Endothelial cell of umbilical vein (primary cell): ENCODE measurements around the gene STAT2. TPM values are rescaled to one million over a fixed set of nuclear protein-coding genes. Genes with fewer than 3 reads are reported as not detected.

Experiments used
- BruUV-seq: library from RNA; stranded (reverse); fragments of 400-500 nt; replicated peaks from 2 replicates; lab custom pipeline; 2021; lab: Mats Ljungman, UMichigan
- CTCF ChIA-PET: fragments of 300-600, 350-600 bp; sonication (Branson Sonifier 250); formaldehyde crosslinking; loops from one replicate; lab custom pipeline; 2021; ENCODE audit warnings: antibody characterized with exemption, inconsistent platforms; lab: Charles Lee
- POLR2A ChIA-PET: fragments of 300-600, 350-600 bp; sonication (Branson Sonifier 250); formaldehyde crosslinking; loops from one replicate; lab custom pipeline; 2021; ENCODE audit warnings: antibody characterized with exemption, inconsistent platforms; lab: Charles Lee
- DNase-seq: peaks from one replicate; pipeline ENCODE4 v3.0.0-alpha.2; 2011; ENCODE audit warnings: low read depth, low spot score
- FAIRE-seq: peaks from 2 replicates; lab custom pipeline; 2011; peaks lifted over from hg19 to GRCh38; lab: Jason Lieb, UNC
- H2AFZ ChIP-seq: 2 replicates; pipeline ENCODE4 v1.6.0; 2012; ENCODE audit warnings: low read depth, low read length, control low read depth, inconsistent platforms
- H3K27ac ChIP-seq: 2 replicates; pipeline ENCODE4 v1.5.1; 2011; ENCODE audit warnings: low read depth, mild to moderate bottlenecking, control low read depth, low read length, moderate library complexity; ENCODE audit not compliant: insufficient read depth
- H3K27me3 ChIP-seq, 2 experiments: 2 replicates each; pipeline versions ENCODE4 v1.6.0 to v1.6.1; 2011; ENCODE audit warnings: low read length in 2 of 2, mixed read lengths in 1 of 2; ENCODE audit not compliant: control insufficient read depth in 2 of 2, insufficient read depth in 2 of 2
- H3K36me3 ChIP-seq, 2 experiments: 2 replicates in 1 of 2; 3 replicates in 1 of 2; pipeline ENCODE4 v1.5.1; 2011; ENCODE audit warnings: low read length in 2 of 2, mild to moderate bottlenecking in 1 of 2, moderate library complexity in 1 of 2; ENCODE audit not compliant: control insufficient read depth in 2 of 2, insufficient read depth in 2 of 2; ENCODE audit errors: extremely low read depth in 1 of 2
- H3K4me1 ChIP-seq: 3 replicates; pipeline ENCODE4 v1.5.1; 2011; ENCODE audit warnings: mild to moderate bottlenecking, low read length; ENCODE audit not compliant: control insufficient read depth, insufficient read depth; ENCODE audit errors: extremely low read depth
- H3K4me2 ChIP-seq: 2 replicates; pipeline ENCODE4 v1.6.1; 2011; ENCODE audit warnings: low read length, control low read depth, mixed read lengths; ENCODE audit not compliant: insufficient read depth
- H3K4me3 ChIP-seq, 3 experiments: fragments of 200-600 bp in 1 of 3; sonication (generic), shearing (Covaris generic) in 1 of 3; replicated peaks in 1 of 3; 2 replicates each; pipeline ENCODE4 v1.5.1; 2011 to 2016; ENCODE audit warnings: control low read depth in 3 of 3, low read length in 3 of 3, mild to moderate bottlenecking in 2 of 3, inconsistent platforms in 1 of 3, low read depth in 1 of 3, moderate library complexity in 1 of 3; ENCODE audit not compliant: insufficient read depth in 1 of 3
- H3K79me2 ChIP-seq: 2 replicates; pipeline ENCODE4 v1.6.0; 2012; ENCODE audit warnings: low read length, inconsistent platforms; ENCODE audit not compliant: control insufficient read depth, insufficient read depth
- H3K9ac ChIP-seq: replicated peaks from 2 replicates; pipeline ENCODE3; 2011; ENCODE audit warnings: low read length, control low read depth; ENCODE audit not compliant: insufficient read depth; ENCODE audit errors: extremely low read depth
- H3K9me1 ChIP-seq: replicated peaks from 3 replicates; pipeline ENCODE4 v1.6.0; 2011; ENCODE audit warnings: mild to moderate bottlenecking, low read length; ENCODE audit not compliant: control insufficient read depth, insufficient read depth; ENCODE audit errors: extremely low read depth
- H3K9me3 ChIP-seq: replicated peaks from 2 replicates; pipeline ENCODE4 v1.5.1; 2012; ENCODE audit warnings: low read length, inconsistent platforms; ENCODE audit not compliant: control insufficient read depth, insufficient read depth
- H4K20me1 ChIP-seq: replicated peaks from 2 replicates; pipeline ENCODE3; 2011; ENCODE audit warnings: mild to moderate bottlenecking, low read length; ENCODE audit not compliant: control insufficient read depth, insufficient read depth; ENCODE audit errors: extremely low read depth
- EZH2 ChIP-seq: IDR thresholded peaks from 2 replicates; pipeline ENCODE4 v1.6.1; 2012; ENCODE audit warnings: borderline replicate concordance, low read depth, mild to moderate bottlenecking, moderate library complexity, low read length, inconsistent platforms; ENCODE audit not compliant: severe bottlenecking
- FOS ChIP-seq: IDR thresholded peaks from 2 replicates; pipeline ENCODE4 v1.6.1; 2011; ENCODE audit warnings: mild to moderate bottlenecking, low read length, moderate library complexity, borderline replicate concordance; ENCODE audit not compliant: insufficient read depth
- GATA2 ChIP-seq: IDR thresholded peaks from 2 replicates; pipeline ENCODE4 v1.7.0; 2011; ENCODE audit warnings: low read depth, mild to moderate bottlenecking, moderate library complexity, mixed read lengths, low read length; ENCODE audit not compliant: insufficient read length, insufficient read depth
- JUN ChIP-seq: IDR thresholded peaks from 2 replicates; pipeline ENCODE4 v1.6.1; 2011; ENCODE audit warnings: borderline replicate concordance, low read depth; ENCODE audit not compliant: insufficient read length, insufficient read depth
- MYC ChIP-seq: IDR thresholded peaks from one replicate; pipeline ENCODE4 v1.6.1; 2011; ENCODE audit warnings: mild to moderate bottlenecking, low read depth, low read length
- POLR2A ChIP-seq: IDR thresholded peaks from 2 replicates; pipeline ENCODE4 v1.6.1; 2012; ENCODE audit warnings: low read depth, mild to moderate bottlenecking, control low read depth, low read length
- POLR2AphosphoS5 ChIP-seq: IDR thresholded peaks from 2 replicates; pipeline ENCODE4 v1.6.1; 2012; ENCODE audit warnings: low read depth, mild to moderate bottlenecking, control low read depth, low read length, moderate library complexity; ENCODE audit not compliant: insufficient read depth
- dilution Hi-C: fragments of 300-500 bp; cut with MboI; formaldehyde crosslinking; loops from one replicate; pipeline ENCODE4 v1.15.0; 2019; ENCODE audit warnings: low sequenced_read_pairs; ENCODE audit not compliant: extremely low pct_ligation_motif_present
- intact Hi-C: fragments of 100-400 bp; cut with micrococcal nuclease; formaldehyde crosslinking; loops from one replicate; pipeline ENCODE4 v1.10.0; 2022
- polyA plus RNA-seq, 4 experiments: library from polyadenylated mRNA; depleted of rRNA in 3 of 4; stranded (reverse) in 3 of 4; unstranded in 1 of 4; fragments of >200 nt; gene quantifications; 2 replicates each; pipeline versions ENCODE4 v1.2.1 to v1.2.3, GENCODE V29; 2011 to 2012; ENCODE audit warnings: missing spikeins in 1 of 4
- total RNA-seq: library from RNA; stranded (reverse); gene quantifications from 2 replicates; pipeline ENCODE4 v1.2.3, GENCODE V29; 2021
- TF ChIP-seq, protein P1 (sequence below): IDR thresholded peaks from 2 replicates; pipeline ENCODE4 v1.6.1; 2011; ENCODE audit not compliant: insufficient read depth, insufficient read length
- TF ChIP-seq, protein P2 (sequence below), 2 donors: IDR thresholded peaks; 1 replicate in 1 of 2; 2 replicates in 1 of 2; pipeline ENCODE4 v1.5.1; 2011; ENCODE audit warnings: low read length in 2 of 2, mild to moderate bottlenecking in 2 of 2, moderate library complexity in 2 of 2, control low read depth in 1 of 2, inconsistent platforms in 1 of 2, low read depth in 1 of 2; ENCODE audit not compliant: insufficient read depth in 1 of 2; ENCODE audit errors: extremely low read depth in 1 of 2

STAT2 gene
- total and polyA plus RNA-seq, 2 donors (not counting 3 experiments of a cell fraction or from before 2014, with no cell fraction given), result 62.8 to 66.5 TPM

DNA sequence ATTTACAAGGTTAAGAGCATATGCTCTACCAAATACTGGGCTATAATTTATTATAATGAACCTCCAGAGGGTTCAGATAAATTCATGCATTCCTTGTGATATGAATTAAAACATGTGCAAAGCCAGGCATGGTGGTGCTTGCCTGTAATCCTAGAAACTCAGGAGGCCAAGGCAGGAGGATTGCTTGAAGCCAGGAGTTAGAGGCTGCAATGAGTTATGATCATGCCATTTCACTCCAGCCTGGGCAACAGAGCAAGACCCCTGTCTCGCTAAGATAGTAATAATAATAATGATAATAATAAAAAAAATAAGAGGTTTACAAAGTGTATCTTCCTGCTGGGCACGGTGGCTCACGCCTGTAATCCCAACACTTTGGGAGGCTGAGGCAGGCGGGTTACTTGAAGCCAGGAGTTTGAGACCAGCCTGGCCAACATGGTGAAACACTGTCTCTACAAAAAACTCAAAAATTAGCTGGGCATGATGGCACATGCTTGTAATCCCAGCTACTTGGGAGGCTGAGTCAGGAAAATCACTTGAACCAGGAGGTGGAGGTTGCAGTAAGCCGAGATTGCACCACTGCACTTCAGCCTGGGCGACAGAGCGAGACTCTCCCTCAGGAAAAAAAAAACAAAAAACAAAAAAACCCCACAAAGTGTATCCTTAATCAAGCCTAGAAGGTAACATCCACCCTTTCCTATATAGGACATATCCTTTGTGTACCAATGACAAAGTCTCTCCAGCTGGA, 52.5 kb downstream of the STAT2 start:
- Histone ChIP-seq H2AFZ (no peak overlapping the region), H3K27me3 (no peaks in the 10 kb centered on the region), H3K79me2 (no peaks in the 10 kb centered on the region), H3K9me3 (no peaks in the 10 kb centered on the region), H3K9ac (no peak overlapping the region), H4K20me1 (no peaks in the 10 kb centered on the region), H3K9me1 (no peaks in the 10 kb centered on the region), H3K27ac (no peak overlapping the region), H3K36me3 (peaks cover 8 to 10% of the 10 kb centered on the region in 2 experiments), H3K4me3 (no peak overlapping the region), H3K4me2 (no peak overlapping the region), H3K4me1 (no peaks in the 10 kb centered on the region)
- POLR2A ChIA-PET, result no interaction called here
- TF ChIP-seq, protein P1, sequence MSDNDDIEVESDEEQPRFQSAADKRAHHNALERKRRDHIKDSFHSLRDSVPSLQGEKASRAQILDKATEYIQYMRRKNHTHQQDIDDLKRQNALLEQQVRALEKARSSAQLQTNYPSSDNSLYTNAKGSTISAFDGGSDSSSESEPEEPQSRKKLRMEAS, result no peak
- no peak for TF ChIP-seq MYC
- TF ChIP-seq FOS, result no peak
- TF ChIP-seq, protein P2, sequence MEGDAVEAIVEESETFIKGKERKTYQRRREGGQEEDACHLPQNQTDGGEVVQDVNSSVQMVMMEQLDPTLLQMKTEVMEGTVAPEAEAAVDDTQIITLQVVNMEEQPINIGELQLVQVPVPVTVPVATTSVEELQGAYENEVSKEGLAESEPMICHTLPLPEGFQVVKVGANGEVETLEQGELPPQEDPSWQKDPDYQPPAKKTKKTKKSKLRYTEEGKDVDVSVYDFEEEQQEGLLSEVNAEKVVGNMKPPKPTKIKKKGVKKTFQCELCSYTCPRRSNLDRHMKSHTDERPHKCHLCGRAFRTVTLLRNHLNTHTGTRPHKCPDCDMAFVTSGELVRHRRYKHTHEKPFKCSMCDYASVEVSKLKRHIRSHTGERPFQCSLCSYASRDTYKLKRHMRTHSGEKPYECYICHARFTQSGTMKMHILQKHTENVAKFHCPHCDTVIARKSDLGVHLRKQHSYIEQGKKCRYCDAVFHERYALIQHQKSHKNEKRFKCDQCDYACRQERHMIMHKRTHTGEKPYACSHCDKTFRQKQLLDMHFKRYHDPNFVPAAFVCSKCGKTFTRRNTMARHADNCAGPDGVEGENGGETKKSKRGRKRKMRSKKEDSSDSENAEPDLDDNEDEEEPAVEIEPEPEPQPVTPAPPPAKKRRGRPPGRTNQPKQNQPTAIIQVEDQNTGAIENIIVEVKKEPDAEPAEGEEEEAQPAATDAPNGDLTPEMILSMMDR (IDR thresholded peaks at IDR 0.05; ENCODE audit: extremely low read depth in 1 of 2, insufficient read depth in 1 of 2, low read depth in 1 of 2, low read length in 2 of 2), result no peak
- TF ChIP-seq POLR2A, result no peak
- TF ChIP-seq GATA2, result no peak
- no peak for TF ChIP-seq POLR2AphosphoS5
- no peak for TF ChIP-seq EZH2
- no peak for TF ChIP-seq JUN
- dilution Hi-C loops, result no loop called here
- BruUV-seq, result no TSS peak
- FAIRE-seq (no peak), DNase-seq (no peak)
- CTCF ChIA-PET, result interaction anchor here (1.0 kb wide), 1 partner anchor 8 kb away, joined by 4 read pairs; the partner anchor contains the start of gene CNPY2
- intact Hi-C loops, result no loop called here
